CD4-positive, alpha-beta T cell treated with Interleukin-2 at 100 ng/mL for 4 hours (primary cell): Measurements from ENCODE around the gene UTP14C.
"Not testable (repeated sequence)": the region's sequence is repeated elsewhere in the genome, so short reads cannot be mapped to it uniquely, and the experiment has no call there.

ENCODE experiments used
- DNase-seq: peaks from one replicate; pipeline ENCODE4 v3.0.0-alpha.2; 2020; ENCODE audit warnings: low spot score

The UTP14C gene

GRCh38 chr13:52043675-52044074 lies 19.2 kb downstream of the UTP14C start:
- DNase-seq: no peak

- no peak for DNase-seq
Observed at GRCh38 chr13:52047463-52047862, 23.0 kb downstream of the UTP14C start.

GRCh38 chr13:52048516-52048915 lies 24.0 kb downstream of the UTP14C start:
- DNase-seq: no peak

GRCh38 chr13:52051400-52051799 lies 26.9 kb downstream of the UTP14C start:
- no peak for DNase-seq

- no peak for DNase-seq
Observed at GRCh38 chr13:52053460-52053859, 29.0 kb downstream of the UTP14C start.

GRCh38 chr13:52061064-52061463 lies 36.6 kb downstream of the UTP14C start:
- DNase-seq: not testable (repeated sequence)

GRCh38 chr13:52061587-52061986 lies 37.1 kb downstream of the UTP14C start:
- DNase-seq: no peak

- no peak for DNase-seq
Observed at GRCh38 chr13:52067237-52067636, 42.7 kb downstream of the UTP14C start.

GRCh38 chr13:52070929-52071523 lies 46.5 kb downstream of the UTP14C start:
- DNase-seq: no peak
